ENCODE measurements around the gene CHMP6.

The CHMP6 gene

DNA sequence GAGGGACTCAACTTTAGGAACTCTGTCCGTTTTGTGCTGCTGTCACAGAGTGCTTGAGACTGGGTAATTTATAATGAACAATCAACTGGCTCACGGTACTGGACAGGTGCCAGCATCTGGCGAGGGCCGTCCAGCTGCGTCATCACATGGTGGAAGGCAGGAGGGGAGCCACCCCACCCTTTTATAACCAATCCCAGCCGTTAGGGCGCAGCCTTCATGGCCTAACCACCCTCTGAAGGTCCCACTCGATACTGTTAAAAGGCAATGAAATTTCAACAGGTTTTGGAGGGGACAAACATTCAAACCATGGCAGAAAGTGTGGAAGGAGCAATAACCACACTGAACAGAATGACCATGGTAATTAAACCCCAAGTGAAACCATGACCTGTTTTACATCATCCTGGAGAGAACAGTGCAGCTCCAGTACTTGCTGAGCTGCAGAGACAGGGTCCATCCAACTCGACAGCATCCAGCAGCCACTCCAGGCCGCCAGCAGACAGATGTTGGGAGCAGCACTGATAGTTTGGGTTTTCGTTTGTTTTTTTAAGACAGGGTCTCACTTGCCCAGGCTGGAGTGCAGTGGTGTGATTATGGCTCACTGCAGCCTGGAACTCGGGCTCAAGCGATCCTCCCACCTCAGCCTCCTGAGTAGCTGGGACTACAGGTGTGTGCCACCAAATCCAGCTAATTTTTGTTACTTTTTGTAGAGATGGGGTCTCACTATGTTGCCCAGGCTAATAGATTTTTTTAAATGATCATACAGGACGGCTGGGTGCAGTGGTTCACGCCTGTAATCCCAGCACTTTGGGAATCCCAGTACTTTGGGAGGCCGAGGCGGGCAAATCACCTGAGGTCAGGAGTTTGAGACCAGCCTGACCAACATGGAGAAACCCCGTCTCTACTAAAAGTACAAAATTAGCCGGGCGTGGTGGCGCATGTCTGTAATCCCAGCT is 11.0 kb downstream of the CHMP6 start:
- Histone ChIP-seq H2BK12ac (ENCODE audit: low read length) (no peak overlapping the region), H4K91ac (ENCODE audit: low read depth, low read length, poor library complexity) (no peak overlapping the region), H3K36me3 (replicated peaks in 1 of 2; ENCODE audit: control insufficient read depth in 2 of 2, insufficient read depth in 2 of 2, low read length in 2 of 2) (peaks cover 8 to 26% of the 10 kb centered on the region in 2 donors), H2BK15ac (ENCODE audit: low read length) (no peak overlapping the region), H3K9ac (ENCODE audit: low read depth, low read length, poor library complexity) (no peak overlapping the region), H2AK5ac (ENCODE audit: low read depth, low read length) (no peak overlapping the region), H3K79me1 (ENCODE audit: low read depth, low read length) (no peaks in the 10 kb centered on the region), H2BK120ac (ENCODE audit: low read depth, low read length) (no peak overlapping the region), H3K27ac (replicated peaks; ENCODE audit: low read length) (no peak overlapping the region), H3K18ac (ENCODE audit: low read length) (no peak overlapping the region), H2BK5ac (ENCODE audit: low read length) (no peak overlapping the region), H3K4me2 (ENCODE audit: insufficient read depth, low read length, poor library complexity, severe bottlenecking) (no peak overlapping the region), H3K9me3 (replicated peaks in 1 of 2; ENCODE audit: control insufficient read depth in 2 of 2, insufficient read depth in 1 of 2, low read depth in 1 of 2, low read length in 2 of 2) (peaks cover 0 to 2% of the 10 kb centered on the region in 2 donors), H3K4me3 (ENCODE audit: low read length in 2 of 2) (no peak overlapping the region), H3K27me3 (ENCODE audit: control insufficient read depth in 3 of 3, insufficient read depth in 3 of 3, low read depth in 1 of 3, low read length in 3 of 3) (peaks cover 0 to 11% (median 9%) of the 10 kb centered on the region in 3 experiments), H3K23ac (ENCODE audit: low read depth, low read length, poor library complexity) (no peak overlapping the region), H2AFZ (ENCODE audit: low read length) (no peak overlapping the region), H3K4ac (ENCODE audit: low read length) (no peak overlapping the region), H3K4me1 (ENCODE audit: control insufficient read depth in 2 of 2, insufficient read depth in 1 of 2, low read depth in 1 of 2, low read length in 2 of 2) (peaks cover 7% of the 10 kb centered on the region in 2 donors), H3K14ac (ENCODE audit: low read length) (no peak overlapping the region), H4K8ac (ENCODE audit: low read depth, low read length) (no peak overlapping the region)
- WGBS, 2 donors (ENCODE audit: extremely low coverage in 2 of 2, insufficient read length in 2 of 2, insufficient replicate concordance in 1 of 2), result no CpG with 5 or more reads among the region's 21 CpGs
- no peak for DNase-seq (ENCODE audit: low spot score)

DNA sequence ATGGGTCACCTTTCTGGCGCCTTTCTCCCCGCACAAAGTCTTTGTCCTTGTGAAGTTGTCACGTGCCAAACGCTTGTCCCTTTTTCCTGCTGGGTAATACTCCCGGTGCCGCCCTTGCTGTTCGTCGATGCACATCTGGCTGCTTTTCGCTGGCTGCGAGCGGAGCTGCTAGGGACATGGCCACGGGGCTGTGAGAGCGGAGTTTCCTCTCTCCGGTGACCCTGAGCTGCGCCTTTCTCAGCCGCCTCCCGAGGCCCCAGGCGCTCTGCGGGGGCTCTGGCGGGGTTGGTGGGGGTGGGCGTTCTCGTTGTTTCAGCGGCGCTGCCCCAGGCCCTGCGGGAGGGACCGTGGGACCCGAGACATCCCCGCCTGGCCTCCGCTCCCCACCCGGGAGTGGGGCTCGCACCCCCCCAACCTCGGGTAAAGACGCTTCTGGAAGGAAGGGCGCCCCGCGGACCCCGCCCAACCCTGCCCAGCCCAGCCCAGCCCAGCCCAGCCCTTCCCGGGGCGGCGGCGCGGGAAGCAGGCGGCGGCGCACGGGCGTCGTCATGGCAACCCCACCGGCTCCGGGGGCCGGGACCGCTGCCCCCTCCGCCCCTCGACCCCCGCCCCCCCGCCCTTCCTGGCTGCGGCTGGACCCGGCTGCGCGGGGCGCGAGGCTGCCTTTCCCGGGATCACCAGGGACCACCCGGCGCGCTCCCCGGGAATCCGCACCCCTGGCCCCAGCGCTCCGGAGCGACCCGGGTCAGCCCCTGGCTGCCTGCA is 12.3 kb downstream of the CHMP6 start:
- no CpG with 5 or more reads among the region's 72 CpGs for WGBS, 2 donors (ENCODE audit: extremely low coverage in 2 of 2, insufficient read length in 2 of 2, insufficient replicate concordance in 1 of 2)
- H3K4me2 ChIP-seq (ENCODE audit: insufficient read depth, low read length, poor library complexity, severe bottlenecking), result peak overlapping the region; percentile 77
- DNase-seq (ENCODE audit: low spot score), result no peak
- no peak overlapping the region for H3K4ac ChIP-seq (ENCODE audit: low read length)
- peaks cover 0 to 11% (median 9%) of the 10 kb centered on the region in 3 experiments for H3K27me3 ChIP-seq (ENCODE audit: control insufficient read depth in 3 of 3, insufficient read depth in 3 of 3, low read depth in 1 of 3, low read length in 3 of 3)
- H3K4me3 ChIP-seq (ENCODE audit: low read length in 2 of 2), result peak overlapping the region; percentile 23 to 76
- peaks cover 5 to 14% of the 10 kb centered on the region in 2 donors for H3K36me3 ChIP-seq (replicated peaks in 1 of 2; ENCODE audit: control insufficient read depth in 2 of 2, insufficient read depth in 2 of 2, low read length in 2 of 2)
- peak overlapping the region; percentile 87 for H2BK120ac ChIP-seq (ENCODE audit: low read depth, low read length)
- H4K91ac ChIP-seq (ENCODE audit: low read depth, low read length, poor library complexity), result no peak overlapping the region
- peak overlapping the region; percentile 93 for H2AFZ ChIP-seq (ENCODE audit: low read length)
- peaks cover 7% of the 10 kb centered on the region in 2 donors for H3K4me1 ChIP-seq (ENCODE audit: control insufficient read depth in 2 of 2, insufficient read depth in 1 of 2, low read depth in 1 of 2, low read length in 2 of 2)
- peak overlapping the region; percentile 93 for H2BK15ac ChIP-seq (ENCODE audit: low read length)
- H2BK12ac ChIP-seq (ENCODE audit: low read length), result peak overlapping the region; percentile 90
- peak overlapping the region; percentile 96 for H3K18ac ChIP-seq (ENCODE audit: low read length)
- H3K9ac ChIP-seq (ENCODE audit: low read depth, low read length, poor library complexity), result peak overlapping the region; percentile 60
- peak overlapping the region; percentile 70 for H4K8ac ChIP-seq (ENCODE audit: low read depth, low read length)
- no peak overlapping the region for H3K27ac ChIP-seq (replicated peaks; ENCODE audit: low read length)
- H2AK5ac ChIP-seq (ENCODE audit: low read depth, low read length), result peak overlapping the region; percentile 98
- H3K23ac ChIP-seq (ENCODE audit: low read depth, low read length, poor library complexity), result peak overlapping the region; percentile 97
- no peak overlapping the region for H3K14ac ChIP-seq (ENCODE audit: low read length)
- H2BK5ac ChIP-seq (ENCODE audit: low read length), result peak overlapping the region; percentile 93
- H3K79me1 ChIP-seq (ENCODE audit: low read depth, low read length), result no peaks in the 10 kb centered on the region
- H3K9me3 ChIP-seq (replicated peaks in 1 of 2; ENCODE audit: control insufficient read depth in 2 of 2, insufficient read depth in 1 of 2, low read depth in 1 of 2, low read length in 2 of 2), result peaks cover 0 to 2% of the 10 kb centered on the region in 2 donors

DNA sequence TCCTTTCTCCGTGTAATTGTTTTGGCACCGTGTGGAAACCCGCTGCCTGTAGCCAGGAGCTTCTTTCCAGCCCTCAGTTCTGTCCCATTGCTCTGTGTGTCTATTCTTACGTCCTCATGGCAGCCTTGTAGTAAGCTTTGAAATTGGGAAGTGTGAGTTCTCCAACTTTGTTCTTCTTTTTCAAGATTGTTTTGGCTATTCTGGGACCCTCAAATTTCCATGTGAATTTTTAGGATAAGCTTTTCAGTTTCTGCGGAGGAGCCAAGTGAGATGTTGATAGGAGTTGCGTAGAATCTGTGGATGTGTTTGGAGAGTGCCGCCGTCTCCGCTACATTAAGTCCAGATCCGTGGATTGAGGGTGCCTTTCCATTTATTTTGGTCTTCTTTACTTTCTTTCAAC is 15.2 kb downstream of the CHMP6 start:
- peaks cover 0 to 11% (median 9%) of the 10 kb centered on the region in 3 experiments for H3K27me3 ChIP-seq (ENCODE audit: control insufficient read depth in 3 of 3, insufficient read depth in 3 of 3, low read depth in 1 of 3, low read length in 3 of 3)
- no peak overlapping the region for H3K4ac ChIP-seq (ENCODE audit: low read length)
- no peak overlapping the region for H3K18ac ChIP-seq (ENCODE audit: low read length)
- no peak overlapping the region for H2AK5ac ChIP-seq (ENCODE audit: low read depth, low read length)
- H3K27ac ChIP-seq (replicated peaks; ENCODE audit: low read length), result no peak overlapping the region
- no peak overlapping the region for H3K14ac ChIP-seq (ENCODE audit: low read length)
- H3K9ac ChIP-seq (ENCODE audit: low read depth, low read length, poor library complexity), result no peak overlapping the region
- H2BK15ac ChIP-seq (ENCODE audit: low read length), result no peak overlapping the region
- H3K36me3 ChIP-seq (replicated peaks in 1 of 2; ENCODE audit: control insufficient read depth in 2 of 2, insufficient read depth in 2 of 2, low read length in 2 of 2), result no peaks in the 10 kb centered on the region
- H4K8ac ChIP-seq (ENCODE audit: low read depth, low read length), result no peak overlapping the region
- no peak overlapping the region for H3K4me2 ChIP-seq (ENCODE audit: insufficient read depth, low read length, poor library complexity, severe bottlenecking)
- no CpG with 5 or more reads among the region's 10 CpGs for WGBS, 2 donors (ENCODE audit: extremely low coverage in 2 of 2, insufficient read length in 2 of 2, insufficient replicate concordance in 1 of 2)
- H3K23ac ChIP-seq (ENCODE audit: low read depth, low read length, poor library complexity), result no peak overlapping the region
- no peaks in the 10 kb centered on the region for H3K79me1 ChIP-seq (ENCODE audit: low read depth, low read length)
- peaks cover 3 to 7% of the 10 kb centered on the region in 2 donors for H3K9me3 ChIP-seq (replicated peaks in 1 of 2; ENCODE audit: control insufficient read depth in 2 of 2, insufficient read depth in 1 of 2, low read depth in 1 of 2, low read length in 2 of 2)
- H2BK5ac ChIP-seq (ENCODE audit: low read length), result no peak overlapping the region
- H3K4me1 ChIP-seq (ENCODE audit: control insufficient read depth in 2 of 2, insufficient read depth in 1 of 2, low read depth in 1 of 2, low read length in 2 of 2), result peaks cover 7% of the 10 kb centered on the region in 2 donors
- no peak overlapping the region for H3K4me3 ChIP-seq (ENCODE audit: low read length in 2 of 2)
- no peak for DNase-seq (ENCODE audit: low spot score)
- H2BK120ac ChIP-seq (ENCODE audit: low read depth, low read length), result no peak overlapping the region
- H4K91ac ChIP-seq (ENCODE audit: low read depth, low read length, poor library complexity), result no peak overlapping the region
- no peak overlapping the region for H2AFZ ChIP-seq (ENCODE audit: low read length)
- no peak overlapping the region for H2BK12ac ChIP-seq (ENCODE audit: low read length)

DNA sequence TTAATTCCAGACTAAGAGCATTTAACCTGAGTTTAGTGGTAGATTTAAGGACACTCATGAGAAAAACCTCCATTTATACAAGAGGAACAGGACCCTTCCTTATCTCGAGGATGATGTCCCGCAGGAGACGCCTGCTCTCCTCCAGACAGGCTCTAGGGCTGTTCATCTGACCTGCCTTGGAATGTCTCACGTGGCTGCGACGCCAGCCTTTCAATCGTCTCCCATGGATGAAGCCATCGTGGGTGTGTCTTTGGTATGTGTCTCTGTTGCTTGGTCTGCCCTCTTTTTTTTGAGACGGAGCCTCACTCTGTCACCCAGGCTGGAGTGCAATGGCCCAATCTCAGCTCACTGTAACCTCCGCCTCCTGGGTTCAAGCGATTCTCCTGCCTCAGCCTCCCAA is 16.5 kb downstream of the CHMP6 start:
- Histone ChIP-seq H3K79me1 (ENCODE audit: low read depth, low read length) (no peaks in the 10 kb centered on the region), H4K8ac (ENCODE audit: low read depth, low read length) (no peak overlapping the region), H2AFZ (ENCODE audit: low read length) (no peak overlapping the region), H3K23ac (ENCODE audit: low read depth, low read length, poor library complexity) (no peak overlapping the region), H2AK5ac (ENCODE audit: low read depth, low read length) (no peak overlapping the region), H2BK5ac (ENCODE audit: low read length) (no peak overlapping the region), H2BK15ac (ENCODE audit: low read length) (no peak overlapping the region), H3K4me2 (ENCODE audit: insufficient read depth, low read length, poor library complexity, severe bottlenecking) (no peak overlapping the region), H3K36me3 (replicated peaks in 1 of 2; ENCODE audit: control insufficient read depth in 2 of 2, insufficient read depth in 2 of 2, low read length in 2 of 2) (no peaks in the 10 kb centered on the region), H2BK120ac (ENCODE audit: low read depth, low read length) (no peak overlapping the region), H2BK12ac (ENCODE audit: low read length) (no peak overlapping the region), H4K91ac (ENCODE audit: low read depth, low read length, poor library complexity) (no peak overlapping the region), H3K27me3 (ENCODE audit: control insufficient read depth in 3 of 3, insufficient read depth in 3 of 3, low read depth in 1 of 3, low read length in 3 of 3) (peaks cover 0 to 11% (median 9%) of the 10 kb centered on the region in 3 experiments), H3K4me1 (ENCODE audit: control insufficient read depth in 2 of 2, insufficient read depth in 1 of 2, low read depth in 1 of 2, low read length in 2 of 2) (peaks cover 7 to 11% of the 10 kb centered on the region in 2 donors), H3K14ac (ENCODE audit: low read length) (no peak overlapping the region), H3K27ac (replicated peaks; ENCODE audit: low read length) (no peak overlapping the region), H3K4me3 (ENCODE audit: low read length in 2 of 2) (no peak overlapping the region), H3K18ac (ENCODE audit: low read length) (no peak overlapping the region), H3K4ac (ENCODE audit: low read length) (no peak overlapping the region), H3K9me3 (replicated peaks in 1 of 2; ENCODE audit: control insufficient read depth in 2 of 2, insufficient read depth in 1 of 2, low read depth in 1 of 2, low read length in 2 of 2) (peaks cover 10 to 11% of the 10 kb centered on the region in 2 donors), H3K9ac (ENCODE audit: low read depth, low read length, poor library complexity) (no peak overlapping the region)
- DNase-seq (ENCODE audit: low spot score), result no peak
- WGBS, 2 donors (ENCODE audit: extremely low coverage in 2 of 2, insufficient read length in 2 of 2, insufficient replicate concordance in 1 of 2), result no CpG with 5 or more reads among the region's 11 CpGs
